Measurements from ENCODE around the gene SLC35F1. TPM values are rescaled to one million over a fixed set of nuclear protein-coding genes. Genes with fewer than 3 reads are reported as not detected.

Gene SLC35F1
- total RNA-seq, 4 donors from 2014 or later: 0.74 to 12.0 (median 2.3) TPM

- DNase-seq (ENCODE audit: low spot score) (no peak), ATAC-seq (ENCODE audit: low FRiP score) (no peak)
- TF ChIP-seq CTCF (IDR thresholded peaks at IDR 0.05): no peak
Measured at GRCh38 chr6:118171852-118172251, 264.8 kb downstream of the SLC35F1 start.

GRCh38 chr6:118174071-118174470 lies 267.0 kb downstream of the SLC35F1 start:
- ATAC-seq (ENCODE audit: low FRiP score): no peak
- DNase-seq (ENCODE audit: low spot score): no peak
- TF ChIP-seq CTCF (IDR thresholded peaks at IDR 0.05): no peak

- no peak for ATAC-seq (ENCODE audit: low FRiP score)
- no peak for TF ChIP-seq CTCF (IDR thresholded peaks at IDR 0.05)
- no peak for DNase-seq (ENCODE audit: low spot score)
Measured at GRCh38 chr6:118177720-118178119, 270.7 kb downstream of the SLC35F1 start.

- TF ChIP-seq CTCF (IDR thresholded peaks at IDR 0.05): no peak
- no peak for ATAC-seq (ENCODE audit: low FRiP score)
- DNase-seq (ENCODE audit: low spot score): no peak
Measured at GRCh38 chr6:118179048-118179447, 272.0 kb downstream of the SLC35F1 start.

GRCh38 chr6:118186672-118187567 lies 279.9 kb downstream of the SLC35F1 start:
- no peak for DNase-seq (ENCODE audit: low spot score)
- ATAC-seq (ENCODE audit: low FRiP score): no peak
- TF ChIP-seq CTCF (IDR thresholded peaks at IDR 0.05): no peak

- TF ChIP-seq CTCF (IDR thresholded peaks at IDR 0.05): no peak
- DNase-seq (ENCODE audit: low spot score) (peak; percentile 42), ATAC-seq (ENCODE audit: low FRiP score) (peak; percentile 93)
Measured at GRCh38 chr6:118187568-118188164, 280.6 kb downstream of the SLC35F1 start.
